Testis (tissue), 3 donors: Measurements from ENCODE around the gene CCDC137. TPM values are rescaled to one million over a fixed set of nuclear protein-coding genes. Genes with fewer than 3 reads are reported as not detected.

Experiments
- DNase-seq: peaks from one replicate; pipeline ENCODE4 v3.0.0-alpha.2; 2019
- H3K27ac ChIP-seq, 2 donors: fragments of 200-600 bp; sonication (generic); one replicate each; pipeline ENCODE4 v1.5.1; 2019
- H3K27me3 ChIP-seq: fragments of 200-600 bp; sonication (generic); one replicate; pipeline ENCODE4 v1.5.1; 2019
- H3K36me3 ChIP-seq: fragments of 200-600 bp; sonication (generic); one replicate; pipeline ENCODE4 v1.5.1; 2017; ENCODE audit warnings: low read depth; ENCODE audit errors: missing control alignments
- H3K4me1 ChIP-seq: fragments of 200-600 bp; sonication (generic); one replicate; pipeline ENCODE4 v1.5.1; 2019
- H3K4me3 ChIP-seq, 2 donors: fragments of 200-600 bp; sonication (generic); one replicate each; pipeline ENCODE4 v1.5.1; 2017 to 2019
- H3K9me3 ChIP-seq: fragments of 200-600 bp; sonication (generic); one replicate; pipeline ENCODE4 v1.5.1; 2017
- CTCF ChIP-seq, 3 experiments: fragments of 450-650 bp in 2 of 3; fragments of 200-600 bp in 1 of 3; sonication (generic) in 1 of 3; IDR thresholded peaks; one replicate each; pipeline ENCODE4 v1.5.1; 2016 to 2019; ENCODE audit warnings: antibody characterized with exemption in 3 of 3, mild to moderate bottlenecking in 2 of 3, moderate library complexity in 1 of 3
- POLR2A ChIP-seq: fragments of 450-650 bp; IDR thresholded peaks from one replicate; pipeline ENCODE4 v1.6.1; 2017; ENCODE audit warnings: antibody characterized with exemption, mild to moderate bottlenecking, moderate library complexity
- WGBS, 2 donors: methylation state at CpG; one replicate each; pipeline ENCODE4 v1.1.5; 2018; 5-methylcytosine and 5-hydroxymethylcytosine counted together
- intact Hi-C: fragments of 100-400 bp; cut with DNase I; formaldehyde crosslinking; loops from one replicate; pipeline ENCODE4 v1.15.1; 2023; ENCODE audit warnings: low total_unique reads
- polyA plus RNA-seq: library from polyadenylated mRNA; stranded (reverse); fragments of 350-450 nt; fragmentation: Illumina TruSeq; extraction: RNeasy Lipid Tissue Mini Kit (QIAGEN cat#74804); gene quantifications from one replicate; pipeline ENCODE4 v1.2.3, GENCODE V29; 2014; ENCODE audit warnings: low read depth, low replicate concordance; ENCODE audit not compliant: insufficient read depth
- total RNA-seq, 2 donors: library from RNA; depleted of rRNA; stranded (reverse); fragments of >200 nt; gene quantifications; one replicate each; pipeline ENCODE4 v1.2.3, GENCODE V29; 2016

CCDC137 gene
- total and polyA plus RNA-seq, 3 donors from 2014 or later = 18.6 to 19.9 (median 19.0) TPM

GRCh38 chr17:81701288-81702071 is 34.9 kb downstream of the CCDC137 start:
- Histone ChIP-seq H3K4me1 (peaks cover 23% of the 10 kb centered on the region), H3K36me3 (no peaks in the 10 kb centered on the region), H3K27me3 (no peaks in the 10 kb centered on the region), H3K27ac (no peak overlapping the region), H3K4me3 (no peak overlapping the region), H3K9me3 (no peaks in the 10 kb centered on the region)
- TF ChIP-seq CTCF (IDR thresholded peaks at IDR 0.05) = no peak
- TF ChIP-seq POLR2A = no peak
- no peak for DNase-seq
- WGBS, 2 donors = 67 to 72% methylated on average over 22 to 23 of the region's 23 CpGs
- intact Hi-C loops = no loop called here

GRCh38 chr17:81702934-81703746 is 36.6 kb downstream of the CCDC137 start, which contains the start of gene MRPL12:
Gene MRPL12, plus strand, starts transcription at chr17:81703367. Its CDS starts 135 bp downstream, at chr17:81703502.
- Histone ChIP-seq H3K27me3 (no peaks in the 10 kb centered on the region), H3K4me1 (peaks cover 23% of the 10 kb centered on the region), H3K36me3 (no peaks in the 10 kb centered on the region), H3K4me3 (peak within 1 kb of the TSS; percentile 90 to 95), H3K9me3 (no peaks in the 10 kb centered on the region), H3K27ac (peak within 1 kb of the TSS; percentile 80 to 91)
- DNase-seq = peak; percentile 96
- intact Hi-C loops = no loop called here
- 0 to 1% methylated on average over 3 to 97 of the region's 102 CpGs for WGBS, 2 donors
- no peak for TF ChIP-seq POLR2A
- peak in 2 of 3 experiments; percentile 11 to 39 for TF ChIP-seq CTCF (IDR thresholded peaks at IDR 0.05)

GRCh38 chr17:81703747-81704654 is 37.5 kb downstream of the CCDC137 start:
- no peak for DNase-seq
- H3K4me1 ChIP-seq = peaks cover 23% of the 10 kb centered on the region
- H3K36me3 ChIP-seq = no peaks in the 10 kb centered on the region
- TF ChIP-seq CTCF (IDR thresholded peaks at IDR 0.05) (no peak), POLR2A (no peak)
- H3K27me3 ChIP-seq = no peaks in the 10 kb centered on the region
- intact Hi-C loops = no loop called here
- 22 to 31% methylated on average over 14 to 23 of the region's 27 CpGs for WGBS, 2 donors
- H3K4me3 ChIP-seq = peak overlapping the region; percentile 90 to 95
- H3K27ac ChIP-seq = peak overlapping the region; percentile 80 to 91
- no peaks in the 10 kb centered on the region for H3K9me3 ChIP-seq

GRCh38 chr17:81705518-81706231 is 39.1 kb downstream of the CCDC137 start:
- WGBS, 2 donors = 92 to 96% methylated on average over 30 of the region's 30 CpGs
- Histone ChIP-seq H3K9me3 (no peaks in the 10 kb centered on the region), H3K27me3 (no peaks in the 10 kb centered on the region), H3K36me3 (no peaks in the 10 kb centered on the region), H3K4me3 (no peak overlapping the region), H3K27ac (no peak overlapping the region), H3K4me1 (peaks cover 25% of the 10 kb centered on the region)
- no peak for DNase-seq
- no peak for TF ChIP-seq POLR2A
- TF ChIP-seq CTCF (IDR thresholded peaks at IDR 0.05) = no peak
- intact Hi-C loops = no loop called here
